Stimulated activated naive CD8-positive, alpha-beta T cell treated with anti-CD3 and anti-CD28 coated beads, Interleukin-15, Interleukin-2, amounts not matched to agents 100 ng/mL and 50 ng/mL, for 24 hours (primary cell): ENCODE measurements around the gene TMPRSS11B.
"Not testable (repeated sequence)": the region's sequence is repeated elsewhere in the genome, so short reads cannot be mapped to it uniquely, and the experiment has no call there.

Experiments
- H3K27ac Mint-ChIP-seq: one replicate; pipeline ENCODE4 v1.8.0; 2021; ENCODE audit warnings: mild to moderate bottlenecking, mixed read lengths
- H3K27me3 Mint-ChIP-seq: one replicate; pipeline ENCODE4 v1.8.0; 2021; ENCODE audit warnings: mixed read lengths
- H3K36me3 Mint-ChIP-seq: one replicate; pipeline ENCODE4 v1.8.0; 2021; ENCODE audit warnings: low read depth, mixed read lengths
- H3K4me1 Mint-ChIP-seq: one replicate; pipeline ENCODE4 v1.8.0; 2021; ENCODE audit warnings: low read depth, mixed read lengths
- H3K4me3 Mint-ChIP-seq: one replicate; pipeline ENCODE4 v1.8.0; 2021; ENCODE audit warnings: mild to moderate bottlenecking, mixed read lengths
- H3K9me3 Mint-ChIP-seq: one replicate; pipeline ENCODE4 v1.8.0; 2021; ENCODE audit warnings: mixed read lengths

The TMPRSS11B gene

DNA sequence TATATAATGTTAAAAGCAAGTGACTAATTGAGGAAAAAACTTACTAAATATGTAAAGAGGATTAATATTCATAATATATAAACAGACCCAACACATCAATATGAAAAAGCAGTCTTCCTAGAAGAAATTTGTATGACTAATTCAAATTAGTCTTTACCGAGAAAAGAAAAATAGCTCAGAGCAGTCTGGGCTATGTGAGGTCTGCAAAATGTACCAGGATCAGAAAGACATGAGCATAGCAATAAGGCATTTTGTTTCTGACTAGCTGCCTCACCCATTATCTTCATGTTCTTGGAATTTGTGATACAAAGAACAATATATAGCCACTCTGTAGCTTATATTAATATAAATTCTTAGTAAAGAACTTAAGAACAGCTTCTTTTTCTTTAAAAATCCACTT lies 13.7 kb upstream of the TMPRSS11B start:
- Mint-ChIP-seq H3K36me3 (no peaks in the 10 kb centered on the region), H3K4me3 (no peak overlapping the region), H3K4me1 (no peaks in the 10 kb centered on the region), H3K27me3 (peaks cover 18% of the 10 kb centered on the region), H3K9me3 (peaks cover 4% of the 10 kb centered on the region), H3K27ac (no peak overlapping the region)

DNA sequence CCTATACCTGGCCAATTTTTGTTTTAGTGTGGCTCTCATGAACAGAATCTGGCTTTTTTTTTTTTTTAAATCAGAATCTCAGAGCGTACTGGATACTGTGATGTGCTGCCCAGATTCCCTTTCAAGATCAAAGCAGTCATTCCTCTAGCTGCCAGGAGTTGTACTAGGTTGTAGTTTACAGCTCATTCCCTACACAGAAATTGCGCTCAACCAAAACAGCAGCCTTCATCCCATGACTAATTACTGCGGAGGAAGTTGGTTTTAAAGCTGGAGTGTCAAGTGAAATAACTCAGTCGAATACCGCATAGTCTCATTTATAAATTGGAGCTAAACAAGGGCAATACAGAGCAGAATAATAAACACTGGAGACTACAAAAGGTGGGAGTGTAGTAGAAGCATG lies 12.2 kb upstream of the TMPRSS11B start:
- Mint-ChIP-seq H3K9me3 (no peaks in the 10 kb centered on the region), H3K36me3 (no peaks in the 10 kb centered on the region), H3K4me1 (no peaks in the 10 kb centered on the region), H3K4me3 (no peak overlapping the region), H3K27ac (no peak overlapping the region), H3K27me3 (peaks cover 28% of the 10 kb centered on the region)

- H3K4me3 Mint-ChIP-seq = no peak overlapping the region
- no peak overlapping the region for H3K27ac Mint-ChIP-seq
- H3K9me3 Mint-ChIP-seq = no peaks in the 10 kb centered on the region
- peaks cover 28% of the 10 kb centered on the region for H3K27me3 Mint-ChIP-seq
- no peaks in the 10 kb centered on the region for H3K36me3 Mint-ChIP-seq
- H3K4me1 Mint-ChIP-seq = no peaks in the 10 kb centered on the region
These were observed 10.8 kb upstream of the TMPRSS11B start for GRCh38 chr4:68256284-68256683.

GRCh38 chr4:68250151-68250930 lies 4.8 kb upstream of the TMPRSS11B start:
- Mint-ChIP-seq H3K27me3 (peaks cover 25% of the 10 kb centered on the region), H3K27ac (peak overlapping the region; percentile 81), H3K36me3 (peaks cover 4% of the 10 kb centered on the region), H3K4me3 (no peak overlapping the region), H3K4me1 (peaks cover 22% of the 10 kb centered on the region), H3K9me3 (peaks cover 4% of the 10 kb centered on the region)

DNA sequence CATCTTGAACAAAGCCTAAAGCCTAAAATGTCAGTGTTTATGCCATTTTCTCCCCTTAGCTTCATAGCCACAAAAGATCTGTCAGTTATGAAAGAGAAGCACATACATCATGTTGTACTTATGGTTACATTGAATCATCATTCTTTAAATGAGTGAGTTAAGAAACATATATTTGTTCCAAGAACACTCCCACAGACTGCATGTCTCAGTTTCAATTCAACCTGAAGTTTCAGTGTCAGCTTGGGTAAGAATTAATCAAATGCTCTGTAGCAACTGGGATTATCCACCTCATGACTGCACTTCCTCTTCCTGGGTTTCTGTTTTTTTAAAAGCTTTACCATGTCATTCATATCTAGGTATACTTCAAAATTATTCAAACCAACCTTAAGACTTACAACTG lies 3.9 kb upstream of the TMPRSS11B start:
- peaks cover 22% of the 10 kb centered on the region for H3K4me1 Mint-ChIP-seq
- H3K9me3 Mint-ChIP-seq = peaks cover 4% of the 10 kb centered on the region
- H3K4me3 Mint-ChIP-seq = peak overlapping the region; percentile 49
- peak overlapping the region; percentile 96 for H3K27ac Mint-ChIP-seq
- H3K27me3 Mint-ChIP-seq = peaks cover 19% of the 10 kb centered on the region
- H3K36me3 Mint-ChIP-seq = peaks cover 4% of the 10 kb centered on the region

DNA sequence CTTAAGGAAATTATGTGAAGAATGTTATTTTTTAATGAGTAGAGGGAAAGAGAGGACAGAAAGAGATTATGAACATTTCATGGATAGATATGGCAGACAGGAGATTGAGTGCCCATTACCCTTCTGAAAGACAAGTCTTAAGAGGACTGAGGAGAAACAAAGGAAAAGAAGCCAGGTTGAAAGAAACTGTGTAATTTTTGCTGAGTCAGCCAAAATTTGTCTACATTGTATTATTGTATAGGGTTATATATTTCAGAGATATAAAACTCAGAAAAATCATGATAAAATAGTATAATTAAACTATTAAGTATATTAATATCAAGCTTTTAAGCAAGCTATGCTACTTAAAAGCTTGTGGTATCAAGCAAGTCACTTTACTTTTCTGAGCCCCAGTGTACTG lies 4.9 kb downstream of the TMPRSS11B start:
- Mint-ChIP-seq H3K4me3 (no peak overlapping the region), H3K27ac (no peak overlapping the region), H3K4me1 (no peaks in the 10 kb centered on the region), H3K36me3 (no peaks in the 10 kb centered on the region), H3K27me3 (peaks cover 31% of the 10 kb centered on the region), H3K9me3 (no peaks in the 10 kb centered on the region)

DNA sequence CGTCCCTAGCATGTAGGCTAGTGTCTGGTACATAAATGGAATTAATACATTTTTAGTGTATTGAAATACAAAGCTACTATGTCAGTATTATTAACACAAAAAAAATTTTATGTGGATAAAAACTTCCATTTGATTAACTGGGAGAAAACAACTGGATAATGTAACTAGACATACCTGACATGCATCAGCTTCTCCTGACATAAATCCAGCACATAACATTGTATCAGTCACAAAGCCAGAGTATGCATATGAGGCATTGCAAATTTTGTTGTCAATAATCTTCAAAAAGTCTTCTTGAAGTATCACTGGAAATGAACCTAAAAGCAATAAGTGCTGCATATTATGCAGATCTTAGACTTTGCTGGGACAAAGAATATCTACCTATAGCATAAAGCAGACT lies 16.9 kb downstream of the TMPRSS11B start:
- Mint-ChIP-seq H3K27me3 (peaks cover 13% of the 10 kb centered on the region), H3K4me1 (no peaks in the 10 kb centered on the region), H3K27ac (no peak overlapping the region), H3K9me3 (no peaks in the 10 kb centered on the region), H3K4me3 (no peak overlapping the region), H3K36me3 (no peaks in the 10 kb centered on the region)

GRCh38 chr4:68218044-68218443 lies 27.4 kb downstream of the TMPRSS11B start:
- Mint-ChIP-seq H3K36me3 (no peaks in the 10 kb centered on the region), H3K9me3 (no peaks in the 10 kb centered on the region), H3K27ac (no peak overlapping the region), H3K27me3 (peaks cover 41% of the 10 kb centered on the region), H3K4me1 (no peaks in the 10 kb centered on the region), H3K4me3 (no peak overlapping the region)

DNA sequence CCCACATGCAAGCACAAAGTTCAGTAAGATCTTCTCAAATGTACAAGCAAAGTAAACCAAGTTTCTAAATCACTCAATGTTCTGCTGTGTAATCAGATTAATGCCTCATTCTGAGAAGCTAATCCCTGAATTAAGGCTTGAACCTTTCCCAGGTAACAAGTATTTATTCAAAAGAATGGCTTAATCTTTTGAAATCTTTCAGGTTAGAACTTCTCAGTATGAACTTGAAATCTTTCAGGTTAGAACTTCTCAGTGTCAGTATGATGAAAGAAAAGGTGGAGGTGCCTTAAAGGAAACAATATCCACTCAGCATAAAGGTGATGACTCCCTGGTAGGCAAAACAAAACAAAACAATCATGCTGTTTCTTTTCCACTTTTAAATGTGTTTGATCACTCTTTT lies 29.0 kb downstream of the TMPRSS11B start:
- Mint-ChIP-seq H3K4me1 (no peaks in the 10 kb centered on the region), H3K36me3 (no peaks in the 10 kb centered on the region), H3K27me3 (peaks cover 41% of the 10 kb centered on the region), H3K9me3 (no peaks in the 10 kb centered on the region), H3K4me3 (no peak overlapping the region), H3K27ac (no peak overlapping the region)

DNA sequence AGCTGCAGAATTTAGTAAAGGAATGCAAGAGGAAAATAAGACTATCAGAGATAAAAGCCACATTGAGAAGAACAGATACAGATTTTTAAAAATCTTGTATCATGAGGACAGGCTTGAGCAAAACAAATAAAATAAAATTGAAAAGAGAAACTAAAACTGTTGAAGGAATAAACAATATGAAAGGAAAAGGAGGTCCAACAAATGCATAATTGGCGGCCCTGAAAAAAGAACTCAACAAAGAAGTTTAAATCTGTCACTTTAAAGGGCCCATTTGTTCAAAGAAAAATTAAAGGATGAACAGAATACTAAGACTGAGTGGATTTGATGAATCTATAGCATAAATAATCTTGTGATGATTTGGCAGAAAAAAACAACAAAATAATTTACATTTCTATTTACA lies 36.5 kb downstream of the TMPRSS11B start:
- Mint-ChIP-seq H3K4me1 (no peaks in the 10 kb centered on the region), H3K27ac (no peak overlapping the region), H3K36me3 (no peaks in the 10 kb centered on the region), H3K9me3 (peaks cover 17% of the 10 kb centered on the region), H3K4me3 (no peak overlapping the region), H3K27me3 (peaks cover 5% of the 10 kb centered on the region)

- not testable (repeated sequence) for H3K9me3 Mint-ChIP-seq, H3K4me1 Mint-ChIP-seq, H3K36me3 Mint-ChIP-seq, H3K27ac Mint-ChIP-seq, H3K4me3 Mint-ChIP-seq, H3K27me3 Mint-ChIP-seq
These were observed 51.2 kb downstream of the TMPRSS11B start for GRCh38 chr4:68194305-68194704.

GRCh38 chr4:68193194-68193593 lies 52.3 kb downstream of the TMPRSS11B start:
- Mint-ChIP-seq H3K27me3 (peaks cover 14% of the 10 kb centered on the region), H3K36me3 (no peaks in the 10 kb centered on the region), H3K4me1 (no peaks in the 10 kb centered on the region), H3K4me3 (no peak overlapping the region), H3K9me3 (no peaks in the 10 kb centered on the region), H3K27ac (no peak overlapping the region)

GRCh38 chr4:68187145-68187544 lies 58.3 kb downstream of the TMPRSS11B start:
- H3K27ac Mint-ChIP-seq = no peak overlapping the region
- no peaks in the 10 kb centered on the region for H3K4me1 Mint-ChIP-seq
- H3K27me3 Mint-ChIP-seq = peaks cover 21% of the 10 kb centered on the region
- no peak overlapping the region for H3K4me3 Mint-ChIP-seq
- H3K9me3 Mint-ChIP-seq = no peaks in the 10 kb centered on the region
- no peaks in the 10 kb centered on the region for H3K36me3 Mint-ChIP-seq

DNA sequence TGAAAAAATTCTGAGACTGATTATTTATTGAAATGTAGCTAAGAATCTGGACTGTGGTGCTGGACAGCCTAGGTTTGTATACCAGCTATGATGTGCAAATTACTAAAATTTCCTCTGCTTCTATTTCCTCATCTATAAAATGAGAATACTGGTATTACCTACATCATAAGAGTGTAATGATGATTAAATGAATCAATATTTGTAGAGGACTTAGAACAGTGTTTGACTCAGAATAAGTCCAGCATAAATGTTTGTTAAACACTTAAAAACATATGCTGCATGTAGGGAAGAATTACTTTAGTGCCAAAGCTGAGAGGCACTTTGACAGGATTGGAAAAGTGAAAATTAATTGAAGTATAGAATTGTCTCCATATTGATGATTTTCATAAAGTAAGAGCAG lies 60.6 kb downstream of the TMPRSS11B start:
- Mint-ChIP-seq H3K4me3 (no peak overlapping the region), H3K36me3 (no peaks in the 10 kb centered on the region), H3K27me3 (peaks cover 17% of the 10 kb centered on the region), H3K27ac (no peak overlapping the region), H3K9me3 (no peaks in the 10 kb centered on the region), H3K4me1 (no peaks in the 10 kb centered on the region)

- Mint-ChIP-seq H3K27me3 (peaks cover 9% of the 10 kb centered on the region), H3K9me3 (no peaks in the 10 kb centered on the region), H3K4me3 (no peak overlapping the region), H3K27ac (no peak overlapping the region), H3K36me3 (no peaks in the 10 kb centered on the region), H3K4me1 (no peaks in the 10 kb centered on the region)
These were observed 62.1 kb downstream of the TMPRSS11B start for GRCh38 chr4:68183417-68183816.

DNA sequence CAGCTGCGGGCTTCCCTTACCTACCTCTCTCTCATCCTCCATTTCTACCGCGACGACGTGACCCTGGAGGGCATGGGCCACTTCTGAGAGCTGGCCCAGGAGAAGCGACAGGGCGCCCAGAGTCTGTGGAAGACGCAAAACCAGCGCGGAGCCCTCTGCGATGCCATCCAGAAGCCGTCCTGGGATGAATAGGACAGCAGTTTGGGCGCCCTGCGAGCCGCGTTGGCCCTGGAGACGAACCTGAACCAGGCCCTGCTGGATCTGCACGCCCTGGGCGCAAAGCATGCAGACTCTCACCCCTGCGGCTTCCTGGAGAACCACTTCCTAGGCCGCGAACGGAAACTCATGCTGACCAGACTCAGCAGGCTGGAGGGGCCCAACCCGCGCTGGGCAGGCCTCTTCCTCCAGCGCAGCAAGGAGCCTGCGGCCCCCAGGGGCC lies 63.1 kb downstream of the TMPRSS11B start:
- Mint-ChIP-seq H3K4me3 (no peak overlapping the region), H3K27ac (no peak overlapping the region), H3K9me3 (no peaks in the 10 kb centered on the region), H3K36me3 (no peaks in the 10 kb centered on the region), H3K4me1 (no peaks in the 10 kb centered on the region), H3K27me3 (peaks cover 8% of the 10 kb centered on the region)
